B cell (primary cell): ENCODE measurements around the gene CHST8. TPM values are rescaled to one million over a fixed set of nuclear protein-coding genes. Genes with fewer than 3 reads are reported as not detected.

Source experiments
- ATAC-seq: fragments of 200-7000 bp; cut with Tn5 transposase; one replicate; pipeline ENCODE4 v1.10.0; 2021; ENCODE audit warnings: low read depth, mild to moderate bottlenecking, moderate number of reproducible peaks, moderate library complexity
- CTCF ChIA-PET: fragments of 350-600 bp; sonication (Branson Sonifier 250); formaldehyde crosslinking; loops from one replicate; lab custom pipeline; 2021; ENCODE audit warnings: antibody characterized with exemption, inconsistent platforms; lab: Charles Lee
- POLR2A ChIA-PET: fragments of 350-600 bp; sonication (Branson Sonifier 250); formaldehyde crosslinking; loops from one replicate; lab custom pipeline; 2021; ENCODE audit warnings: antibody characterized with exemption; lab: Charles Lee
- DNase-seq: peaks from one replicate; pipeline ENCODE4 v3.0.0; 2013
- H2AFZ ChIP-seq: 2 replicates; pipeline ENCODE4 v1.6.1; 2012; ENCODE audit warnings: mild to moderate bottlenecking, low read depth, low read length; ENCODE audit not compliant: insufficient read depth, poor library complexity, severe bottlenecking
- H3K27ac ChIP-seq, 2 donors: 1 replicate in 1 of 2; 2 replicates in 1 of 2; pipeline ENCODE4 v1.5.1; 2012 to 2013; ENCODE audit warnings: low read length in 2 of 2, mild to moderate bottlenecking in 2 of 2, moderate library complexity in 1 of 2
- H3K27me3 ChIP-seq, 4 experiments: fragments of 200-600 bp in 1 of 4; sonication (generic) in 1 of 4; replicated peaks in 1 of 4; 1 replicate in 2 of 4; 2 replicates in 2 of 4; pipeline versions ENCODE4 v1.6.1 to v1.7.0; 2013 to 2016; ENCODE audit warnings: low read length in 3 of 4, mild to moderate bottlenecking in 2 of 4, mixed read lengths in 1 of 4, moderate library complexity in 1 of 4; ENCODE audit not compliant: insufficient read depth in 4 of 4, control insufficient read depth in 3 of 4; ENCODE audit errors: control extremely low read depth in 1 of 4
- H3K36me3 ChIP-seq, 2 experiments: replicated peaks in 1 of 2; 1 replicate in 1 of 2; 2 replicates in 1 of 2; pipeline versions ENCODE4 v1.6.1 to v1.7.1; 2013; ENCODE audit warnings: low read length in 1 of 2; ENCODE audit not compliant: insufficient read depth in 2 of 2, control insufficient read depth in 1 of 2; ENCODE audit errors: control extremely low read depth in 1 of 2, extremely low read depth in 1 of 2
- H3K4me1 ChIP-seq, 2 donors: fragments of 200-600 bp in 1 of 2; sonication (generic) in 1 of 2; 1 replicate in 1 of 2; 2 replicates in 1 of 2; pipeline versions ENCODE4 v1.5.1 to v1.6.1; 2013 to 2017; ENCODE audit warnings: low read length in 2 of 2; ENCODE audit not compliant: control insufficient read depth in 2 of 2, insufficient read depth in 2 of 2
- H3K4me2 ChIP-seq: replicated peaks from 2 replicates; pipeline ENCODE3; 2012; ENCODE audit warnings: mild to moderate bottlenecking, low read depth, low read length; ENCODE audit not compliant: poor library complexity, severe bottlenecking
- H3K4me3 ChIP-seq, 5 experiments: fragments of 200-600 bp in 1 of 5; sonication (generic) in 1 of 5; 1 replicate in 3 of 5; 2 replicates in 2 of 5; pipeline versions ENCODE4 v1.5.1 to v1.7.0; 2011 to 2016; ENCODE audit warnings: low read length in 4 of 5, mild to moderate bottlenecking in 4 of 5, low read depth in 2 of 5, control low read depth in 1 of 5, moderate library complexity in 1 of 5; ENCODE audit not compliant: insufficient read depth in 1 of 5; ENCODE audit errors: control extremely low read depth in 1 of 5, extremely low read depth in 1 of 5
- H3K79me2 ChIP-seq: fragments of 200-600 bp; sonication (generic); one replicate; pipeline ENCODE4 v1.6.0; 2016; ENCODE audit warnings: low read length; ENCODE audit not compliant: control insufficient read depth, insufficient read depth
- H3K9ac ChIP-seq: fragments of 200-600 bp; sonication (generic); 2 replicates; pipeline ENCODE4 v1.6.1; 2017; ENCODE audit warnings: mild to moderate bottlenecking, low read length, moderate library complexity
- H3K9me3 ChIP-seq, 3 donors: one replicate each; pipeline versions ENCODE4 v1.6.1 to v1.7.1; 2013; ENCODE audit warnings: low read length in 2 of 3; ENCODE audit not compliant: control insufficient read depth in 2 of 3, insufficient read depth in 1 of 3; ENCODE audit errors: control extremely low read depth in 1 of 3
- H4K20me1 ChIP-seq: 2 replicates; pipeline ENCODE4 v1.6.0; 2012; ENCODE audit warnings: mild to moderate bottlenecking, low read length; ENCODE audit not compliant: insufficient read depth, control insufficient read depth, poor library complexity, severe bottlenecking
- H3K27ac Mint-ChIP-seq: one replicate; pipeline ENCODE4 v1.8.0; 2021; ENCODE audit warnings: mixed read lengths
- H3K27me3 Mint-ChIP-seq: one replicate; pipeline ENCODE4 v1.8.0; 2021; ENCODE audit warnings: mixed read lengths
- H3K4me1 Mint-ChIP-seq: one replicate; pipeline ENCODE4 v1.8.0; 2021; ENCODE audit warnings: mixed read lengths
- H3K4me3 Mint-ChIP-seq: one replicate; pipeline ENCODE4 v1.8.0; 2021; ENCODE audit warnings: mixed read lengths
- H3K9me3 Mint-ChIP-seq: one replicate; pipeline ENCODE4 v1.8.0; 2022; ENCODE audit warnings: mixed read lengths; ENCODE audit not compliant: insufficient read depth
- EZH2 ChIP-seq: IDR thresholded peaks from 2 replicates; pipeline ENCODE4 v1.6.1; 2012; ENCODE audit warnings: borderline replicate concordance, low read depth, mild to moderate bottlenecking, moderate library complexity, low read length; ENCODE audit not compliant: insufficient read depth, poor library complexity, severe bottlenecking
- WGBS: methylation state at CpG from one replicate; pipeline ENCODE4 v1.1.5; 2013; ENCODE audit warnings: missing lambda C conversion rate; ENCODE audit not compliant: insufficient coverage; 5-methylcytosine and 5-hydroxymethylcytosine counted together
- intact Hi-C: fragments of 100-400 bp; cut with micrococcal nuclease; formaldehyde crosslinking; loops from one replicate; pipeline ENCODE4 v1.10.0; 2022
- polyA plus RNA-seq: library from polyadenylated mRNA; depleted of rRNA; stranded (reverse); fragments of >200 nt; gene quantifications from 2 replicates; pipeline ENCODE4 v1.2.3, GENCODE V29; 2012
- total RNA-seq, 2 donors: library from RNA; stranded (reverse); fragments of 120-200 nt in 1 of 2; gene quantifications; 1 replicate in 1 of 2; 2 replicates in 1 of 2; pipeline versions ENCODE4 v1.2.3 to v1.2.4, GENCODE V29; 2013 to 2022
- TF ChIP-seq, protein P1 (sequence below): fragments of 200-600 bp; IDR thresholded peaks from one replicate; pipeline ENCODE4 v1.8.0; 2022; ENCODE audit warnings: antibody characterized with exemption, mild to moderate bottlenecking

Gene CHST8
- total and polyA plus RNA-seq, 2 donors (not counting 1 experiment from before 2014, with no cell fraction given), result not detected

DNA sequence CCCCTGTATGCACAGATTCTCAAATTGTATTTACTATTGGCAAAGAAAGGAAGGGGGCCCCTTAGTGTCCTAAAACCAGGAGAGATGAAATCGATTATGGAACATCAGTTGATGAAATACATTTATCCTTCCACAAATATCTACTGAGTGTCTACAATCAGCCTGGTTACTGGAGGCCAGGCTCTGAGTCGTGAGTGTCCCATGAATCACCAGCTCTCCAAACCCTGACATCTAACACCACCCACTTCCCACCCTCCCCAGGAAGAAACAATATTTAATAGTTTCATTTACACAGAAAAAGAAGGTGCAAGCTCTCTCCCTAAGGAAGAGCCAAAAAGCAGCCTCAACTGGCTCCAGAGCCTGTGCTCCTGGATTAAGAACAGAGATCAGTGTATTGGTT, 200.1 kb downstream of the CHST8 start:
- H3K4me1 Mint-ChIP-seq, result peaks cover 27% of the 10 kb centered on the region
- no peak for TF ChIP-seq EZH2
- TF ChIP-seq, protein P1, sequence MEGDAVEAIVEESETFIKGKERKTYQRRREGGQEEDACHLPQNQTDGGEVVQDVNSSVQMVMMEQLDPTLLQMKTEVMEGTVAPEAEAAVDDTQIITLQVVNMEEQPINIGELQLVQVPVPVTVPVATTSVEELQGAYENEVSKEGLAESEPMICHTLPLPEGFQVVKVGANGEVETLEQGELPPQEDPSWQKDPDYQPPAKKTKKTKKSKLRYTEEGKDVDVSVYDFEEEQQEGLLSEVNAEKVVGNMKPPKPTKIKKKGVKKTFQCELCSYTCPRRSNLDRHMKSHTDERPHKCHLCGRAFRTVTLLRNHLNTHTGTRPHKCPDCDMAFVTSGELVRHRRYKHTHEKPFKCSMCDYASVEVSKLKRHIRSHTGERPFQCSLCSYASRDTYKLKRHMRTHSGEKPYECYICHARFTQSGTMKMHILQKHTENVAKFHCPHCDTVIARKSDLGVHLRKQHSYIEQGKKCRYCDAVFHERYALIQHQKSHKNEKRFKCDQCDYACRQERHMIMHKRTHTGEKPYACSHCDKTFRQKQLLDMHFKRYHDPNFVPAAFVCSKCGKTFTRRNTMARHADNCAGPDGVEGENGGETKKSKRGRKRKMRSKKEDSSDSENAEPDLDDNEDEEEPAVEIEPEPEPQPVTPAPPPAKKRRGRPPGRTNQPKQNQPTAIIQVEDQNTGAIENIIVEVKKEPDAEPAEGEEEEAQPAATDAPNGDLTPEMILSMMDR, result no peak
- no CpG with 5 or more reads among the region's 2 CpGs for WGBS
- DNase-seq, result no peak
- Histone ChIP-seq H3K4me1 (peaks cover 21 to 27% of the 10 kb centered on the region in 2 donors), H3K27me3 (peaks cover 0 to 4% (median under 1%) of the 10 kb centered on the region in 4 experiments), H2AFZ (no peak overlapping the region), H3K9me3 (peaks cover 0 to 7% (median 0%) of the 10 kb centered on the region in 3 donors), H3K79me2 (no peaks in the 10 kb centered on the region), H3K36me3 (no peaks in the 10 kb centered on the region), H3K4me3 (no peak overlapping the region), H3K9ac (no peak overlapping the region), H3K4me2 (no peak overlapping the region), H4K20me1 (no peaks in the 10 kb centered on the region), H3K27ac (no peak overlapping the region)
- H3K27ac Mint-ChIP-seq, result no peak overlapping the region
- H3K27me3 Mint-ChIP-seq, result no peaks in the 10 kb centered on the region
- POLR2A ChIA-PET, result no interaction called here
- no peak for ATAC-seq
- H3K4me3 Mint-ChIP-seq, result no peak overlapping the region
- intact Hi-C loops, result no loop called here
- H3K9me3 Mint-ChIP-seq, result no peaks in the 10 kb centered on the region
- CTCF ChIA-PET, result interaction anchor here (0.9 kb wide), 1 partner anchor 44 kb away, joined by 3 read pairs; no protein-coding TSS in a partner anchor

Other genes with a start within 250 kb of the CHST8 start
- gene CEBPG, start 248.2 kb upstream of the CHST8 start, total RNA-seq, result 23.4 and 24.2 TPM in 2 replicates
- 12.5 and 32.0 TPM in 2 replicates for gene CEBPG, start 248.2 kb upstream of the CHST8 start, polyA plus RNA-seq
- gene PEPD, start 100.2 kb upstream of the CHST8 start, total RNA-seq, result 38.0 and 42.7 TPM in 2 replicates
- 25.7 and 36.4 TPM in 2 replicates for gene PEPD, start 100.2 kb upstream of the CHST8 start, polyA plus RNA-seq
- gene KCTD15, start 174.9 kb downstream of the CHST8 start, total RNA-seq, result 0.54 and 0.80 TPM in 2 replicates
- gene KCTD15, start 174.9 kb downstream of the CHST8 start, polyA plus RNA-seq, result 0.75 and 0.81 TPM in 2 replicates